Measurements from ENCODE around the gene CFAP126. TPM values are rescaled to one million over a fixed set of nuclear protein-coding genes. Genes with fewer than 3 reads are reported as not detected.

CFAP126 gene
- total RNA-seq, 1 donor from 2014 or later, result not detected

DNA sequence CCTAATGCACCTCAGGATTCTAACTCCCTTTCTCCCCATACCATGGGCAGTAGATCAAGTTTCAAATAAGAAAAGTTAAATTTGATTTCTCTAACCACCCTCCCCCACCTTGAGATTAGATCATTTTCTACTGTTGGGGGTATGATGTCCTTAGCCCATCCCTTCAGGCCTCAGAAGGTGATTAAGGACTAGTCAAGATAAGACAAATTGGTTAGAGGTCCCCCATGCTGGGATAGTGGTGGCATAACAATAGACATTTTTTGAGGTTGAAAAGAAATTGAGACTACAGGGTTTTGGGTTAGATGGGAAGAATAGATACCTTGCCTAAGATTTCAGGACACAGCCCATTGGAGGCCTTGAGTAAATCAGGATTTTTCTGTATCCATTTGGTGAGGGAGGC, 2.5 kb downstream of the CFAP126 start:
- DNase-seq (ENCODE audit: low read depth), result no peak
- no peaks in the 10 kb centered on the region for H3K36me3 ChIP-seq (ENCODE audit: control insufficient read depth, insufficient read depth, low read length)
- no peak overlapping the region for H3K4me3 ChIP-seq (ENCODE audit: low read depth, low read length)
- TF ChIP-seq, protein P1, sequence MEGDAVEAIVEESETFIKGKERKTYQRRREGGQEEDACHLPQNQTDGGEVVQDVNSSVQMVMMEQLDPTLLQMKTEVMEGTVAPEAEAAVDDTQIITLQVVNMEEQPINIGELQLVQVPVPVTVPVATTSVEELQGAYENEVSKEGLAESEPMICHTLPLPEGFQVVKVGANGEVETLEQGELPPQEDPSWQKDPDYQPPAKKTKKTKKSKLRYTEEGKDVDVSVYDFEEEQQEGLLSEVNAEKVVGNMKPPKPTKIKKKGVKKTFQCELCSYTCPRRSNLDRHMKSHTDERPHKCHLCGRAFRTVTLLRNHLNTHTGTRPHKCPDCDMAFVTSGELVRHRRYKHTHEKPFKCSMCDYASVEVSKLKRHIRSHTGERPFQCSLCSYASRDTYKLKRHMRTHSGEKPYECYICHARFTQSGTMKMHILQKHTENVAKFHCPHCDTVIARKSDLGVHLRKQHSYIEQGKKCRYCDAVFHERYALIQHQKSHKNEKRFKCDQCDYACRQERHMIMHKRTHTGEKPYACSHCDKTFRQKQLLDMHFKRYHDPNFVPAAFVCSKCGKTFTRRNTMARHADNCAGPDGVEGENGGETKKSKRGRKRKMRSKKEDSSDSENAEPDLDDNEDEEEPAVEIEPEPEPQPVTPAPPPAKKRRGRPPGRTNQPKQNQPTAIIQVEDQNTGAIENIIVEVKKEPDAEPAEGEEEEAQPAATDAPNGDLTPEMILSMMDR (IDR thresholded peaks at IDR 0.05; ENCODE audit: insufficient read depth, low read length, poor library complexity, severe bottlenecking), result no peak
- no peaks in the 10 kb centered on the region for H3K27me3 ChIP-seq (ENCODE audit: control insufficient read depth, insufficient read depth, low read length)

DNA sequence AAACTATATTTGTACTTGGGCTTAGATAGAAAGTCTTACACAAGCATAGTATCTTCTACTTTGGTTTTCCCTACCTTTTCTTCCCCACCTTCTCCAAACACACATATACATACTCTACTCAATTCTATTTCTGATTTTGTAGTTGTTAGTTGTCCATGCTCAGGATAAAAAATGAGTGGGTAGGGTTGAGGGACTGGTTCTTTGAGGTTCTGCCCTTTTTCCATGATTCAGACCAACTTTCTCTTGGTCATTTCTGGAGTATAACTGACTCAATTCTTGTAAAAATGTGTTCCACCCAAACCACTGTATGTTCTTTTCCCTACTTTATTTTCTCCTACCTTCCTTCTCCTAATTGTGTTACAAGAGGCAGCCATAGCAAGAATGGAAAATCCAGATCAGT, 3.3 kb downstream of the CFAP126 start:
- no peak for DNase-seq (ENCODE audit: low read depth)
- no peaks in the 10 kb centered on the region for H3K27me3 ChIP-seq (ENCODE audit: control insufficient read depth, insufficient read depth, low read length)
- no peak overlapping the region for H3K4me3 ChIP-seq (ENCODE audit: low read depth, low read length)
- TF ChIP-seq, protein P1 (IDR thresholded peaks at IDR 0.05; ENCODE audit: insufficient read depth, low read length, poor library complexity, severe bottlenecking), result no peak
- no peaks in the 10 kb centered on the region for H3K36me3 ChIP-seq (ENCODE audit: control insufficient read depth, insufficient read depth, low read length)

DNA sequence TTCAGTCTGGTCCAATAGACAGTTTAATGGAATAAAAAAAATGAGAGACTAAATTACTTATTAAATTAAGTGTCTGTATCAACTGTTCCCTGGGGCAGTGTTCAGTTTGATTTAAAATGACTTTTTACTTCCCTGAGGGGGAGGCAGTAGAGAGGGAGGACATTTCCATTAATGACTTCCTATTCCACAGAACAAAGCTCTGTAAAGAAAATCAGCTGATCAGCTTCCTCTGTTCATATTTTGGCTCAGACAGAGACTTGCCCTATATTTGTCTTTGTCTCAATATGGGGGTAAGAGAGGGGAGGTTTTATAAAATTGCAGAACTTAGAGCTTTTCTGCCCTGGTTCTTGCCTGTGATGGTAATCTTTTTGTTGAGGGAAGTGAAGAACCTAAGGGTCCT, 8.4 kb downstream of the CFAP126 start:
- no peaks in the 10 kb centered on the region for H3K36me3 ChIP-seq (ENCODE audit: control insufficient read depth, insufficient read depth, low read length)
- no peak overlapping the region for H3K4me3 ChIP-seq (ENCODE audit: low read depth, low read length)
- no peak for DNase-seq (ENCODE audit: low read depth)
- TF ChIP-seq, protein P1 (IDR thresholded peaks at IDR 0.05; ENCODE audit: insufficient read depth, low read length, poor library complexity, severe bottlenecking), result no peak
- no peaks in the 10 kb centered on the region for H3K27me3 ChIP-seq (ENCODE audit: control insufficient read depth, insufficient read depth, low read length)

DNA sequence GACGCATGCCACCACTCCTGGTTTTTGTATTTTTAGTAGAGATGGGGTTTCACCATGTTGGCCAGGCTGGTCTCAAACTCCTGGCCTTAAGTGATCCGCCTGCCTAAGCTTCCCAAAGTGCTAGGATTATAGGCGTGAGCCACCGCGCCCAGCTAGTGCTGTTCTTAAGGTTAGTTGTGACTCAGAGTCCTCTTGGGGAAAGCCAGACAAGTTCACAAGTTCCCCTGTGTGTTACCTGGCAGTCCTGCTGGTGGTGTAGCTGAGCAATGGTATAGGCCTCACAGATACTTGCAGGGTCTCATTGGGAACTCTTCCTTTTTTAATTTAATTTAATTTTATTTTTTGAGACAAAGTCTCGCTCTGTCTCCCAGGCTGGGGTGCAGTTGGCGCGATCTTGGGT, 10.6 kb downstream of the CFAP126 start:
- Histone ChIP-seq H3K4me3 (ENCODE audit: low read depth, low read length) (no peak overlapping the region), H3K36me3 (ENCODE audit: control insufficient read depth, insufficient read depth, low read length) (no peaks in the 10 kb centered on the region), H3K27me3 (ENCODE audit: control insufficient read depth, insufficient read depth, low read length) (no peaks in the 10 kb centered on the region)
- TF ChIP-seq, protein P1 (IDR thresholded peaks at IDR 0.05; ENCODE audit: insufficient read depth, low read length, poor library complexity, severe bottlenecking), result no peak
- no peak for DNase-seq (ENCODE audit: low read depth)

DNA sequence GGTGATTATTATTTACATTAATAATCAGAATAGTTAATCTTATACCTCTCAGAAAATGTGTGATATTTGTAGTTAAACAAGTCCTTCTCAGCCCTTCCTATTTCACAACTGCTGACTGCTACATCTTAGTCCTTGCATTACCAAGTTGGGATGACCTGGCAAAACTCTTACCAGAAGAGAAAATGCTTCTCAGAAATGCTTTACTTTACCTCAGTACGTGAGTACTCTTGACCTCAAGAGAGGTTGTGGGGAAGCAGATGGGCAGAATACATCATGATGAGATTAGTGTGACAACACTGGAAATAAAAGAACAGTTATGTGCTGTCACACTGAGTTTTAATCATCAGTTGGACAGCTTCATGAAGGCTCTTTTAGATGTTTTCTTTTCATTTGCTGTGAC, 16.2 kb downstream of the CFAP126 start:
- no peak for DNase-seq (ENCODE audit: low read depth)
- no peaks in the 10 kb centered on the region for H3K27me3 ChIP-seq (ENCODE audit: control insufficient read depth, insufficient read depth, low read length)
- H3K36me3 ChIP-seq (ENCODE audit: control insufficient read depth, insufficient read depth, low read length), result no peaks in the 10 kb centered on the region
- no peak overlapping the region for H3K4me3 ChIP-seq (ENCODE audit: low read depth, low read length)
- TF ChIP-seq, protein P1 (IDR thresholded peaks at IDR 0.05; ENCODE audit: insufficient read depth, low read length, poor library complexity, severe bottlenecking), result no peak

DNA sequence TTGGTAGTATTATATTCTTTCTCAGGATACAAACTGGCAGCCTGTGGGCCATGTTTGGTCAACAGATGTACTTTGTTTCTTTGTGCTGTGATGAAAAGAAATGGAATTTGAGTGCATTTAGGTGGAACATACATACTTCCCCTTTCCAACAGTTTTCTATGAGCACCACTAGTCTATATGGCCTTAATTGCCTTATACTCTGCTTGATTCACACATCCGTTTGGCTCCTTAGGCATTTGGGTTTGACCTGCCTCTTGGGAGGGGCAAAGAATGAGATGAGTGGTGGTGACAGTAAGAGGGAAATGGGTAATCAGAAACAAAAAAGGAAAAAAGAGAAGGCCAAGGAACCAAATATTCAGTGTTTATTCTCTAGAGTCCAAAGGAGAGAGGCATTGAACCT, 17.0 kb downstream of the CFAP126 start:
- Histone ChIP-seq H3K36me3 (ENCODE audit: control insufficient read depth, insufficient read depth, low read length) (no peaks in the 10 kb centered on the region), H3K4me3 (ENCODE audit: low read depth, low read length) (no peak overlapping the region), H3K27me3 (ENCODE audit: control insufficient read depth, insufficient read depth, low read length) (no peaks in the 10 kb centered on the region)
- TF ChIP-seq, protein P1 (IDR thresholded peaks at IDR 0.05; ENCODE audit: insufficient read depth, low read length, poor library complexity, severe bottlenecking), result no peak
- DNase-seq (ENCODE audit: low read depth), result no peak

Data from kidney epithelial cell (primary cell).